Activated T-helper 2 cell treated with anti-CD3 and anti-CD28 coated beads, Interferon-gamma antibody, Interleukin-2, Interleukin-4, amounts not matched to agents 10 μg/mL and 5 μg/mL and 100 μg/mL, durations not matched to agents 14 hours and 24 hours and 36 hours (primary cell): ENCODE data around the gene CPNE4. TPM values are rescaled to one million over a fixed set of nuclear protein-coding genes. Genes with fewer than 3 reads are reported as not detected.

Experiments used
- DNase-seq: peaks from one replicate; pipeline ENCODE4 v3.0.0; 2021; ENCODE audit warnings: low spot score
- H3K27ac Mint-ChIP-seq: one replicate; pipeline ENCODE4 v1.8.0; 2021; ENCODE audit warnings: mixed read lengths
- H3K27me3 Mint-ChIP-seq: one replicate; pipeline ENCODE4 v1.8.0; 2021; ENCODE audit warnings: low read depth, mixed read lengths
- H3K36me3 Mint-ChIP-seq: one replicate; pipeline ENCODE4 v1.8.0; 2021; ENCODE audit warnings: low read depth, mixed read lengths
- H3K4me1 Mint-ChIP-seq: one replicate; pipeline ENCODE4 v1.8.0; 2021; ENCODE audit warnings: low read depth, mixed read lengths
- H3K4me3 Mint-ChIP-seq: one replicate; pipeline ENCODE4 v1.8.0; 2021; ENCODE audit warnings: low read depth, mild to moderate bottlenecking, moderate library complexity, mixed read lengths
- H3K9me3 Mint-ChIP-seq: one replicate; pipeline ENCODE4 v1.8.0; 2021; ENCODE audit warnings: mixed read lengths
- intact Hi-C: fragments of 100-400 bp; cut with micrococcal nuclease; formaldehyde crosslinking; loops from one replicate; pipeline ENCODE4 v1.15.1; 2023
- total RNA-seq: library from RNA; stranded (reverse); gene quantifications from 2 replicates; pipeline ENCODE4 v1.2.3, GENCODE V29; 2022

Gene CPNE4
- total RNA-seq, 1 donor from 2014 or later, result not detected

GRCh38 chr3:131636266-131636775, 398.5 kb downstream of the CPNE4 start:
- no peaks in the 10 kb centered on the region for H3K4me1 Mint-ChIP-seq
- no peak overlapping the region for H3K4me3 Mint-ChIP-seq
- no peaks in the 10 kb centered on the region for H3K36me3 Mint-ChIP-seq
- intact Hi-C loops, result no loop called here
- H3K27me3 Mint-ChIP-seq, result peaks cover 4% of the 10 kb centered on the region
- no peaks in the 10 kb centered on the region for H3K9me3 Mint-ChIP-seq
- no peak overlapping the region for H3K27ac Mint-ChIP-seq
- no peak for DNase-seq

- intact Hi-C loops, result no loop called here
- H3K27me3 Mint-ChIP-seq, result peaks cover 18% of the 10 kb centered on the region
- H3K9me3 Mint-ChIP-seq, result no peaks in the 10 kb centered on the region
- no peaks in the 10 kb centered on the region for H3K36me3 Mint-ChIP-seq
- no peaks in the 10 kb centered on the region for H3K4me1 Mint-ChIP-seq
- no peak overlapping the region for H3K4me3 Mint-ChIP-seq
- no peak overlapping the region for H3K27ac Mint-ChIP-seq
- DNase-seq, result no peak
Observed at GRCh38 chr3:131630807-131631206, 404.0 kb downstream of the CPNE4 start.

- no peak overlapping the region for H3K4me3 Mint-ChIP-seq
- H3K27ac Mint-ChIP-seq, result no peak overlapping the region
- no peaks in the 10 kb centered on the region for H3K9me3 Mint-ChIP-seq
- peaks cover 18% of the 10 kb centered on the region for H3K27me3 Mint-ChIP-seq
- no peaks in the 10 kb centered on the region for H3K4me1 Mint-ChIP-seq
- H3K36me3 Mint-ChIP-seq, result no peaks in the 10 kb centered on the region
- no peak for DNase-seq
- intact Hi-C loops, result no loop called here
Observed at GRCh38 chr3:131630097-131630496, 404.7 kb downstream of the CPNE4 start.

GRCh38 chr3:131623431-131623830, 411.4 kb downstream of the CPNE4 start:
- no peak overlapping the region for H3K4me3 Mint-ChIP-seq
- no peaks in the 10 kb centered on the region for H3K36me3 Mint-ChIP-seq
- no peak for DNase-seq
- intact Hi-C loops, result no loop called here
- H3K27me3 Mint-ChIP-seq, result peaks cover 8% of the 10 kb centered on the region
- H3K27ac Mint-ChIP-seq, result no peak overlapping the region
- H3K4me1 Mint-ChIP-seq, result no peaks in the 10 kb centered on the region
- no peaks in the 10 kb centered on the region for H3K9me3 Mint-ChIP-seq

- intact Hi-C loops, result no loop called here
- Mint-ChIP-seq H3K27ac (no peak overlapping the region), H3K4me3 (no peak overlapping the region), H3K9me3 (no peaks in the 10 kb centered on the region), H3K36me3 (no peaks in the 10 kb centered on the region), H3K4me1 (no peaks in the 10 kb centered on the region), H3K27me3 (peaks cover 11% of the 10 kb centered on the region)
- no peak for DNase-seq
Observed at GRCh38 chr3:131622726-131623125, 412.1 kb downstream of the CPNE4 start.

GRCh38 chr3:131620977-131621376, 413.8 kb downstream of the CPNE4 start:
- Mint-ChIP-seq H3K4me1 (no peaks in the 10 kb centered on the region), H3K27me3 (peaks cover 14% of the 10 kb centered on the region), H3K4me3 (no peak overlapping the region), H3K36me3 (no peaks in the 10 kb centered on the region), H3K9me3 (no peaks in the 10 kb centered on the region), H3K27ac (no peak overlapping the region)
- DNase-seq, result no peak
- intact Hi-C loops, result no loop called here

GRCh38 chr3:131619821-131620220, 415.0 kb downstream of the CPNE4 start:
- Mint-ChIP-seq H3K36me3 (no peaks in the 10 kb centered on the region), H3K4me3 (no peak overlapping the region), H3K9me3 (no peaks in the 10 kb centered on the region), H3K4me1 (no peaks in the 10 kb centered on the region), H3K27ac (no peak overlapping the region), H3K27me3 (peaks cover 14% of the 10 kb centered on the region)
- DNase-seq, result no peak
- intact Hi-C loops, result no loop called here

- Mint-ChIP-seq H3K36me3 (no peaks in the 10 kb centered on the region), H3K4me3 (no peak overlapping the region), H3K27ac (no peak overlapping the region), H3K4me1 (no peaks in the 10 kb centered on the region), H3K9me3 (no peaks in the 10 kb centered on the region), H3K27me3 (peaks cover 13% of the 10 kb centered on the region)
- intact Hi-C loops, result no loop called here
- DNase-seq, result no peak
Observed at GRCh38 chr3:131616719-131617118, 418.1 kb downstream of the CPNE4 start.

- H3K4me1 Mint-ChIP-seq, result peaks cover 2% of the 10 kb centered on the region
- intact Hi-C loops, result no loop called here
- H3K9me3 Mint-ChIP-seq, result no peaks in the 10 kb centered on the region
- no peak overlapping the region for H3K27ac Mint-ChIP-seq
- H3K4me3 Mint-ChIP-seq, result no peak overlapping the region
- no peaks in the 10 kb centered on the region for H3K36me3 Mint-ChIP-seq
- H3K27me3 Mint-ChIP-seq, result peaks cover 18% of the 10 kb centered on the region
- no peak for DNase-seq
Observed at GRCh38 chr3:131612745-131613144, 422.1 kb downstream of the CPNE4 start.

- H3K36me3 Mint-ChIP-seq, result no peaks in the 10 kb centered on the region
- intact Hi-C loops, result no loop called here
Observed at GRCh38 chr3:131610174-131610573, 424.6 kb downstream of the CPNE4 start.

GRCh38 chr3:131608741-131609140, 426.1 kb downstream of the CPNE4 start:
- no peak overlapping the region for H3K4me3 Mint-ChIP-seq
- H3K27ac Mint-ChIP-seq, result no peak overlapping the region
- peaks cover 2% of the 10 kb centered on the region for H3K4me1 Mint-ChIP-seq
- H3K9me3 Mint-ChIP-seq, result no peaks in the 10 kb centered on the region
- DNase-seq, result no peak
- peaks cover 13% of the 10 kb centered on the region for H3K27me3 Mint-ChIP-seq
- intact Hi-C loops, result no loop called here
- H3K36me3 Mint-ChIP-seq, result no peaks in the 10 kb centered on the region

More at GRCh38 chr3:131610174-131610573, 424.6 kb downstream of the CPNE4 start:
- H3K4me1 Mint-ChIP-seq, result peaks cover 2% of the 10 kb centered on the region
- no peak for DNase-seq
- H3K4me3 Mint-ChIP-seq, result no peak overlapping the region
- no peaks in the 10 kb centered on the region for H3K9me3 Mint-ChIP-seq
- H3K27ac Mint-ChIP-seq, result no peak overlapping the region
- peaks cover 13% of the 10 kb centered on the region for H3K27me3 Mint-ChIP-seq

- Mint-ChIP-seq H3K27ac (no peak overlapping the region), H3K27me3 (peaks cover 13% of the 10 kb centered on the region), H3K36me3 (no peaks in the 10 kb centered on the region), H3K4me1 (peaks cover 2% of the 10 kb centered on the region), H3K4me3 (no peak overlapping the region), H3K9me3 (no peaks in the 10 kb centered on the region)
- intact Hi-C loops, result no loop called here
- DNase-seq, result no peak
Observed at GRCh38 chr3:131608296-131608695, 426.5 kb downstream of the CPNE4 start.

GRCh38 chr3:131605916-131606315, 428.9 kb downstream of the CPNE4 start:
- H3K4me1 Mint-ChIP-seq, result peaks cover 2% of the 10 kb centered on the region
- H3K9me3 Mint-ChIP-seq, result no peaks in the 10 kb centered on the region
- intact Hi-C loops, result no loop called here
- H3K27me3 Mint-ChIP-seq, result peaks cover 19% of the 10 kb centered on the region
- H3K36me3 Mint-ChIP-seq, result no peaks in the 10 kb centered on the region
- DNase-seq, result no peak
- no peak overlapping the region for H3K27ac Mint-ChIP-seq
- no peak overlapping the region for H3K4me3 Mint-ChIP-seq
